Measurements from ENCODE around the gene MSX1. TPM values are rescaled to one million over a fixed set of nuclear protein-coding genes. Genes with fewer than 3 reads are reported as not detected.

The MSX1 gene
- total and polyA plus RNA-seq, 2 of the 8 experiments (the other 6 are each of a cell fraction or from before 2014, with no cell fraction given), result 0.47 TPM; not detected in 1

DNA sequence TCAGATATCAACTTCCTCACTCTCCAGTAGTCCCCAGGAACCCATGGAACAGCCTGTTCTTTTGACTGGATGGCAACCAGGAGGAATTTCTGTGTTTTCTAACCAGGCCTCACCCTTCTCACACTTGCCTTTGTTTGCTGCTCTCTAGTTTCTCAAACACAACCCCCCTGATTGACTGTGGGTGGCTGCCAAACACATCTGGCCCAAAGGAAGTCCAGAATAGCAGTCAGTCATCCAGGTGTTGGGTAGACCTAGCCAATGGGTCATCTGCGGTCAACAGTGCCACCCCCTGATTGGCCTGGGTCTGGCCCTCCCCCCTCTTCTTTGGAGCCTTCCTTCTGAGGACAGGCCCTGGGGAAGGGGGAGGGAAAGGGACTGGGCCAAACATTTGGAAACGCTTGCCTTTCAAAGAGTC lies 53.7 kb downstream of the MSX1 start:
- Histone ChIP-seq H3K36me3 (ENCODE audit: control insufficient read depth in 2 of 4, insufficient read depth in 4 of 4, low read length in 3 of 4) (no peaks in the 10 kb centered on the region), H3K4ac (replicated peaks; ENCODE audit: insufficient read length, low read depth, low read length) (no peak overlapping the region), H4K5ac (ENCODE audit: insufficient read length, low read depth, low read length) (no peak overlapping the region), H2BK15ac (ENCODE audit: low read length) (no peak overlapping the region), H2AK5ac (ENCODE audit: low read depth, low read length) (no peak overlapping the region), H3K4me2 (ENCODE audit: insufficient read depth in 1 of 2, low read depth in 2 of 2, low read length in 2 of 2) (no peak overlapping the region), H3K4me3 (ENCODE audit: extremely low read depth in 1 of 4, insufficient read depth in 2 of 4, low read depth in 3 of 4, low read length in 4 of 4) (no peak overlapping the region), H3K14ac (ENCODE audit: insufficient read length) (no peak overlapping the region), H3K23ac (ENCODE audit: insufficient read length) (no peak overlapping the region), H2AFZ (ENCODE audit: low read length) (no peak overlapping the region), H3K56ac (replicated peaks; ENCODE audit: insufficient read length, low read depth, low read length) (no peak overlapping the region), H3K4me1 (replicated peaks in 1 of 4; ENCODE audit: control insufficient read depth in 3 of 4, insufficient read depth in 4 of 4, low read length in 3 of 4) (no peaks in the 10 kb centered on the region), H2BK5ac (ENCODE audit: low read depth, low read length) (no peak overlapping the region), H4K20me1 (replicated peaks in 1 of 2; ENCODE audit: control insufficient read depth in 1 of 2, insufficient read depth in 2 of 2, low read length in 2 of 2) (no peaks in the 10 kb centered on the region), H3K79me1 (ENCODE audit: low read depth, low read length) (no peaks in the 10 kb centered on the region), H3K18ac (ENCODE audit: extremely low read depth, low read length) (no peak overlapping the region; the same call in 1 of the 2 replicates), H3K27ac (ENCODE audit: low read depth, low read length) (no peak overlapping the region), H3K27me3 (replicated peaks in 1 of 4; ENCODE audit: control insufficient read depth in 3 of 4, extremely low read depth in 1 of 4, insufficient read depth in 3 of 4, low read length in 3 of 4) (no peaks in the 10 kb centered on the region), H3K23me2 (ENCODE audit: low read depth, low read length) (no peaks in the 10 kb centered on the region), H2BK20ac (ENCODE audit: low read length) (no peak overlapping the region), H3K9me3 (ENCODE audit: insufficient read depth in 2 of 2, low read depth in 1 of 2, low read length in 1 of 2) (peaks cover 0 to 3% of the 10 kb centered on the region in 2 experiments; a peak in 2 of 4 replicates), H3K9ac (replicated peaks in 1 of 4; ENCODE audit: extremely low read depth in 1 of 4, low read depth in 3 of 4, low read length in 3 of 4) (no peak overlapping the region), H2BK12ac (ENCODE audit: low read depth, low read length) (no peak overlapping the region), H2BK120ac (replicated peaks; ENCODE audit: low read depth, low read length) (no peak overlapping the region), H4K8ac (ENCODE audit: extremely low read depth, insufficient read depth, low read length) (no peak overlapping the region), H4K91ac (replicated peaks; ENCODE audit: insufficient read length, low read length) (no peak overlapping the region), H3K79me2 (ENCODE audit: control insufficient read depth in 1 of 2, insufficient read depth in 2 of 2, low read length in 2 of 2) (no peaks in the 10 kb centered on the region)
- DNase-seq (ENCODE audit: low read depth in 1 of 2, low spot score in 2 of 2) (no peak), FAIRE-seq (no peak)
- ChIA-PET POLR2A (ENCODE audit: partially characterized antibody) (no interaction called here), CTCF (ENCODE audit: partially characterized antibody) (interaction anchor here (0.6 kb wide), 3 partner anchors 14 to 871 kb away, joined by 3 to 6 read pairs (median 3); no protein-coding TSS in a partner anchor)
- WGBS, 2 experiments (ENCODE audit: extremely low coverage in 1 of 2, insufficient coverage in 1 of 2, insufficient read length in 1 of 2, insufficient replicate concordance in 2 of 2, low coverage in 1 of 2, low lambda C conversion rate in 2 of 2, missing lambda C conversion rate in 1 of 2), result 63% methylated on average over 1 of the region's 2 CpGs; no CpG with 5 or more reads in 1 of the 2 experiments
- TF ChIP-seq CEBPB (IDR thresholded peaks at IDR 0.05; ENCODE audit: low read depth, low read length) (no peak), FOSL1 (IDR thresholded peaks at IDR 0.05; ENCODE audit: insufficient read depth, low read depth, low read length) (no peak), RXRA (IDR thresholded peaks at IDR 0.05; ENCODE audit: insufficient read depth, low read depth, low read length) (no peak), TCF12 (IDR thresholded peaks at IDR 0.05; ENCODE audit: low read depth, low read length) (no peak), NANOG (IDR thresholded peaks at IDR 0.05; ENCODE audit: insufficient read depth, low read depth, low read length, poor library complexity, severe bottlenecking) (no peak), SP4 (IDR thresholded peaks at IDR 0.05; ENCODE audit: low read length) (no peak), JUND (IDR thresholded peaks at IDR 0.05; ENCODE audit: low read length) (no peak), HDAC2 (IDR thresholded peaks at IDR 0.05; ENCODE audit: borderline replicate concordance in 1 of 2, low read depth in 2 of 2, low read length in 2 of 2) (no peak), TAF1 (IDR thresholded peaks at IDR 0.05; ENCODE audit: low read depth, low read length) (no peak), RFX5 (IDR thresholded peaks at IDR 0.05; ENCODE audit: borderline replicate concordance, low read depth, low read length) (no peak)
- TF ChIP-seq, protein P1, sequence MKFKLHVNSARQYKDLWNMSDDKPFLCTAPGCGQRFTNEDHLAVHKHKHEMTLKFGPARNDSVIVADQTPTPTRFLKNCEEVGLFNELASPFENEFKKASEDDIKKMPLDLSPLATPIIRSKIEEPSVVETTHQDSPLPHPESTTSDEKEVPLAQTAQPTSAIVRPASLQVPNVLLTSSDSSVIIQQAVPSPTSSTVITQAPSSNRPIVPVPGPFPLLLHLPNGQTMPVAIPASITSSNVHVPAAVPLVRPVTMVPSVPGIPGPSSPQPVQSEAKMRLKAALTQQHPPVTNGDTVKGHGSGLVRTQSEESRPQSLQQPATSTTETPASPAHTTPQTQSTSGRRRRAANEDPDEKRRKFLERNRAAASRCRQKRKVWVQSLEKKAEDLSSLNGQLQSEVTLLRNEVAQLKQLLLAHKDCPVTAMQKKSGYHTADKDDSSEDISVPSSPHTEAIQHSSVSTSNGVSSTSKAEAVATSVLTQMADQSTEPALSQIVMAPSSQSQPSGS (IDR thresholded peaks at IDR 0.05; ENCODE audit: low read length), result no peak
- TF ChIP-seq, protein P2, sequence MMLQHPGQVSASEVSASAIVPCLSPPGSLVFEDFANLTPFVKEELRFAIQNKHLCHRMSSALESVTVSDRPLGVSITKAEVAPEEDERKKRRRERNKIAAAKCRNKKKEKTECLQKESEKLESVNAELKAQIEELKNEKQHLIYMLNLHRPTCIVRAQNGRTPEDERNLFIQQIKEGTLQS (IDR thresholded peaks at IDR 0.05; ENCODE audit: insufficient read depth, low read depth, low read length), result no peak
